HG03521 (cell line): Measurements from ENCODE around the gene PCDHA12.
"Not testable (repeated sequence)": the region's sequence is repeated elsewhere in the genome, so short reads cannot be mapped to it uniquely, and the experiment has no call there.

Experiments
- ATAC-seq: cut with Tn5 transposase; IDR thresholded peaks from one replicate; pipeline ENCODE4 v1.9.1; 2021; ENCODE audit warnings: mild to moderate bottlenecking, moderate library complexity; ENCODE audit not compliant: unreplicated experiment

Gene PCDHA12

DNA sequence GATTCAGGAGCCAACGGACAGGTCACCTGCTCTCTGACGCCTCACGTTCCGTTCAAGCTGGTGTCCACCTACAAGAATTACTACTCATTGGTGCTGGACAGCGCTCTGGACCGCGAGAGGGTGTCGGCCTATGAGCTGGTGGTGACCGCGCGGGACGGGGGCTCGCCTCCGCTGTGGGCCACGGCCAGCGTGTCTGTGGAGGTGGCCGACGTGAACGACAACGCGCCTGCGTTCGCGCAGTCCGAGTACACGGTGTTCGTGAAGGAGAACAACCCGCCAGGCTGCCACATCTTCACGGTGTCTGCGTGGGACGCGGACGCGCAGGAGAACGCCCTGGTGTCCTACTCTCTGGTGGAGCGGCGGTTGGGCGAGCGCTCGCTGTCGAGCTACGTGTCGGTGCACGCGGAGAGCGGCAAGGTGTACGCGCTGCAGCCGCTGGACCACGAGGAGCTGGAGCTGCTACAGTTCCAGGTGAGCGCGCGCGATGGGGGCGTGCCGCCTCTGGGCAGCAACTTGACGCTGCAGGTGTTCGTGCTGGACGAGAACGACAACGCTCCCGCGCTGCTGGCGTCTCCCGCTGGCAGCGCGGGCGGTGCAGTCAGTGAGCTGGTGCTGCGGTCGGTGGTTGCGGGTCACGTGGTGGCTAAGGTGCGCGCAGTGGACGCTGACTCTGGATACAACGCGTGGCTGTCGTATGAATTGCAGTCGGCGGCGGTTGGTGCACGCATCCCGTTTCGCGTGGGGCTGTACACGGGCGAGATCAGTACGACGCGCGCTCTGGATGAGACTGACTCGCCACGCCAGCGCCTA, 17.7 kb upstream of the PCDHA12 start:
- ATAC-seq, result no peak

DNA sequence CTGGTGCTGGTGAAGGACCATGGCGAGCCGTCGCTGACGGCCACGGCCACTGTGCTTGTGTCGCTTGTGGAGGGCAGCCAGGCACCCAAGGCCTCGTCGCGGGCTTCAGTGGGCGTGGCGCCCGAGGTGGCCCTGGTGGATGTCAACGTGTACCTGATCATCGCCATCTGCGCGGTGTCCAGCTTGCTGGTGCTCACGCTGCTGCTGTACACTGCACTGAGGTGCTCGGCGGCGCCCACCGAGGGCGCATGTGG, 17.2 kb upstream of the PCDHA12 start:
- no peak for ATAC-seq

DNA sequence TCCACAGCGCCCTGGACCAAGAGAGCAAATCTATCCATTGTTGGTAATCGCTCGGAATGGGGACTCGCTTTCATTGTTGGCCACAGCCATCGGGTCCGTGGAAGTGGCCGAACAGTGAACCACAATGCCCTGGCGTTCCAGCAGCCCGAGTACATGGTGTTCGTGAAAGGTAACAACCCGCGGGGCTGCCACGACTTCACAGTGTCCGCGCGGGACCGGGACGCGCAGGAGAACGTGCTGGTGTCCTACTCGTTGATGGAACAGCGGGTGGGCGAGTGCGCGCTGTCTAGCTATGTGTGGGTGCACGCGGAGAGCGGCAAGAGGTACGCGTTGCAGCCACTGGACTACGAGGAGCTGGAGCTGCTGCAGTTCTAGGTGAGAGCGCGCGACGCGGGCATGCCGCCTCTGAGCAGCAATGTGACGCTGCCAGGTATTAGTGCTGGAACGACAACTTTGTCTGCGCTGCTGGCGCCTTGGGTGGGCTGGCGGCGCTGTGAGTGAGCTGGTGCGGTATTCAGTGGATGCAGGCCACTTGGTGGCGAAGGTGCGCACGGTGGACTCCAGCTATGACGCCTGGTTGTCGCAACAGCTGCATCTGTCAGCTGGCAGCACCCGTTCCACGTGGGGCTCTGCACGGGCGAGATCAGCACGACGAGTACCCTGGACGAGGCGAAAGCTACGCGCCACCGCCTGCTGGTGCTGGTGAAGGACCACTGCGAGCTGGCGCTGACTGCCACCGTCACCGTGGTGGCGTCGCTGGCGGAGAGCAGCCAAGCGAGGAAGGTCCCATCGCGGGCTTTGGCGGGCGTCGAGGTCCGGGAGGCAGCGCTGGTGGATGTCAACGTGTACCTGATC, 12.4 kb upstream of the PCDHA12 start:
- ATAC-seq, result no peak

GRCh38 chr5:140868721-140869554, 6.2 kb upstream of the PCDHA12 start, which contains the start of gene PCDHA11:
Gene PCDHA11, plus strand, starts transcription at chr5:140868957. Its CDS starts 147 bp downstream, at chr5:140869104.
- ATAC-seq, result no peak

- ATAC-seq, result no peak
Measured at GRCh38 chr5:140869555-140869886, 5.6 kb upstream of the PCDHA12 start.

DNA sequence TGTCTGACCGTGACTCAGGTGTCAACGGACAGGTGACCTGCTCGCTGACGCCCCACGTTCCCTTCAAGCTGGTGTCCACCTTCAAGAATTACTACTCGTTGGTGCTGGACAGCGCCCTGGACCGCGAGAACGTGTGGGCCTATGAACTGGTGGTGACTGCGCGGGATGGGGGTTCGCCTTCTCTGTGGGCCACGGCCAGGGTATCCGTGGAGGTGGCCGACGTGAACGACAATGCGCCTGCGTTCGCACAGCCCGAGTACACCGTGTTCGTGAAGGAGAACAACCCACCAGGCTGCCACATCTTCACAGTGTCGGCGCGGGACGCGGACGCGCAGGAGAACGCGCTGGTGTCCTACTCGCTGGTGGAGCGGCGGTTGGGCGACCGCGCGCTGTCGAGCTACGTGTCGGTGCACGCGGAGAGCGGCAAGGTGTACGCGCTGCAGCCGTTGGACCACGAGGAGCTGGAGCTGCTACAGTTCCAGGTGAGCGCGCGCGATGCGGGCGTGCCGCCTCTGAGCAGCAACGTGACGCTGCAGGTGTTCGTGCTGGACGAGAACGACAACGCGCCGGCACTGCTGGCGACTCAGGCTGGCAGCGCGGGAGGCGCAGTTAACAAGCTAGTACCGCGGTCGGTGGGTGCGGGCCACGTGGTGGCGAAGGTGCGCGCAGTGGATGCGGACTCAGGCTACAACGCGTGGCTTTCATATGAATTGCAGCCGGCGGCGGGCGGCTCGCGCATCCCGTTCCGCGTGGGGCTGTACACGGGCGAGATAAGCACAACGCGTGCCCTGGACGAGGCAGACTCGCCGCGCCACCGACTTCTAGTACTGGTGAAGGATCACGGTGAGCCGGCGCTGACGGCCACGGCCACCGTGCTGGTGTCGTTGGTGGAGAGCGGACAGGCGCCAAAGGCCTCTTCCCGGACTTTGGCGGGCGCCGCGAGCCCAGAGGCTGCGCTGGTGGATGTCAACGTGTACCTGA, 4.6 kb upstream of the PCDHA12 start:
- ATAC-seq, result no peak

GRCh38 chr5:140876541-140877261, 1.6 kb downstream of the PCDHA12 start:
- not testable (repeated sequence) for ATAC-seq

DNA sequence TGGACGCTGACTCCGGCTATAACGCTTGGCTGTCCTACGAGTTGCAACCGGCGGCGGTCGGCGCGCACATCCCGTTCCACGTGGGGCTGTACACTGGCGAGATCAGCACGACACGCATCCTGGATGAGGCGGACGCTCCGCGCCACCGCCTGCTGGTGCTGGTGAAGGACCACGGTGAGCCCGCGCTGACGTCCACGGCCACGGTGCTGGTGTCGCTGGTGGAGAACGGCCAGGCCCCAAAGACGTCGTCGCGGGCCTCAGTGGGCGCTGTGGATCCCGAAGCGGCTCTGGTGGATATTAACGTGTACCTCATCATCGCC, 2.1 kb downstream of the PCDHA12 start:
- no peak for ATAC-seq

DNA sequence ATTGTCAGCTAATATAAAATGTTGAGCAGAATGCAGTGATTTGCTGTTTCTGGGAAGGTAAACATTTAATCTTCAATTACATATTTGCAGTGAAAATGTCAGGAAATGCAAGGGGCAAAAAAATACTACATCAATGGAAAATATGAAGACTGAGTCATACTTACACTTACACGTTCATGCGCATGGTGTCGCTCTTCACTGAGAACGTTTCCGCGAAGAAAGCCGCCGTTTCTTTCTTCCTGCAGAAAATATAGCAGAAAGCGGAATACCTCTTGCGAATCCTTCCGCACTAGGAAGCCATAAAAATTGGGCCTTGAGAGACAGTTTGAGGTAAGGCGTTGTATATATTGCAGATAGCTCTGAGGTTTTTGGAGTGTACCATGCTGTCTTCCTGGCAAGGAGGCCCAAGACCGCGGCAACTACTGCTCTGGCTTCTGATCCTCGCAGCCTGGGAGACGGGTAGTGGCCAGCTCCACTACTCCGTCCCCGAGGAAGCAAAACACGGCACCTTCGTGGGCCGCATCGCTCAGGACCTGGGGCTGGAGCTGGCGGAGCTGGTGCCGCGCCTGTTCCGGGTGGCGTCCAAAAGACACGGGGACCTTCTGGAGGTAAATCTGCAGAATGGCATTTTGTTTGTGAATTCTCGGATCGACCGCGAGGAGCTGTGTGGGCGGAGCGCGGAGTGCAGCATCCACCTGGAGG, 6.9 kb downstream of the PCDHA12 start, which contains the start of gene PCDHA13:
TSS of gene PCDHA13 (plus strand) at position 236 of the 702 bp plus-strand sequence. CDS start at position 381, 145 bp downstream.
- no peak for ATAC-seq

- no peak for ATAC-seq
Measured at GRCh38 chr5:140882591-140882899, 7.4 kb downstream of the PCDHA12 start.

GRCh38 chr5:140883373-140883772, 8.3 kb downstream of the PCDHA12 start:
- no peak for ATAC-seq

DNA sequence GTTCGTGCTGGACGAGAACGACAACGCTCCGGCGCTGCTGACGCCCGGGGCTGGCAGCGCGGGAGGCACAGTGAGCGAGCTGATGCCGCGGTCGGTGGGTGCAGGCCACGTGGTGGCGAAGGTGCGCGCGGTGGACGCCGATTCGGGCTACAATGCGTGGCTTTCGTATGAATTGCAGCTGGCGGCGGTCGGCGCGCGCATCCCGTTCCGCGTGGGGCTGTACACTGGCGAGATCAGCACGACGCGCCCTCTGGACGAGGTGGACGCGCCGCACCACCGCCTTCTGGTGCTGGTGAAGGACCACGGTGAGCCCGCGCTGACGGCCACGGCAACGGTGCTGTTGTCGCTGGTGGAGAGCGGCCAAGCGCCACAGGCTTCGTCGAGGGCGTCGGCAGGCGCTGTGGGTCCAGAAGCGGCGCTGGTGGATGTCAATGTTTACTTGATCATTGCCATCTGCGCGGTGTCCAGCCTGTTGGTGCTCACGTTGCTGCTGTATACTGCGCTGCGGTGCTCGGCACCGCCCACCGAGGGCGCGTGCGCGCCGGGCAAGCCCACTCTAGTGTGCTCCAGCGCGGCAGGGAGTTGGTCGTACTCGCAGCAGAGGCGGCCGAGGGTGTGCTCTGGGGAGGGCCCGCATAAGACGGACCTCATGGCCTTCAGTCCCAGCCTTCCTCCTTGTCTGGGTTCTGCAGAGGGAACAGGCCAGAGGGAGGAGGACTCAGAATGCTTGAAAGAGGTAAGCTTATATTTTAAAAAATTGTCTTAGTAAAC, 9.0 kb downstream of the PCDHA12 start:
- ATAC-seq, result no peak

DNA sequence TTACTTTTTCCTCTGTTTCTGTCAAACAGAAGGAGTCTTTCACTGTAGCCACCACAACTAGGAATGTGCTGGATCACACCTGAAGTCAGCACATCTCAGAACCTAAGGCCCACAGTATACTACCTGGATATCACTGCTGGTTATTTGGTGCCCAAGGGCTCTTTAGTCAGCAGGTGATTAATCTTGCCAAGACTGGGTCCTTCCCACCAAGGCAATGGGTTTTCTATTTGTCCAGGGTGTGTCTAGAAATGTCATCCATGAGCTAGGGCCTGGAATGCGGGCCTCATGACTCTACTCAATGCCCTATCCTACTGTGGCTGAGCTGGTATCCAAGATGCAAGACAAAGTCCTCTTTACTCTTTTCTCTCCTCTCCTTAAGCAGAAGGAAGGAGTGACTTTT, 41.2 kb downstream of the PCDHA12 start:
- ATAC-seq, result no peak

DNA sequence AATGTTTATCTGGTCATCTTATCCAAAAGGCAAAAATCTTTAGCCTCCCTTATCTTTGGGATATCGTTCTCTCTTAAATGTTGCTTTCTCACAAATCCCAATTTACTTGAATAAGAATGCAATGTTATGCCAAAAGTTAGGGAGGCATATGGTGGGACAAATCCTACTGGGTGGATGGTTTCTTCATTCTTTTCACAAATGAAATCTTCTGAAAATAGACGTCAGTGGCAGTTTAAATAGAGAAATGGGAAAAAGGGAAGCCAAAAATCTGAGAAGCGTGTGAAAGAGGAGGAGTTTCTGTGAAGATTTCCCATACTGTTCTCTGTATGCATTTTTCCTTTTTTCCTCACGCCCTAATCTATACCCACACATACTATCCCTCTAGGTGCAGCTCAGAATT, 48.5 kb downstream of the PCDHA12 start:
- ATAC-seq, result no peak

DNA sequence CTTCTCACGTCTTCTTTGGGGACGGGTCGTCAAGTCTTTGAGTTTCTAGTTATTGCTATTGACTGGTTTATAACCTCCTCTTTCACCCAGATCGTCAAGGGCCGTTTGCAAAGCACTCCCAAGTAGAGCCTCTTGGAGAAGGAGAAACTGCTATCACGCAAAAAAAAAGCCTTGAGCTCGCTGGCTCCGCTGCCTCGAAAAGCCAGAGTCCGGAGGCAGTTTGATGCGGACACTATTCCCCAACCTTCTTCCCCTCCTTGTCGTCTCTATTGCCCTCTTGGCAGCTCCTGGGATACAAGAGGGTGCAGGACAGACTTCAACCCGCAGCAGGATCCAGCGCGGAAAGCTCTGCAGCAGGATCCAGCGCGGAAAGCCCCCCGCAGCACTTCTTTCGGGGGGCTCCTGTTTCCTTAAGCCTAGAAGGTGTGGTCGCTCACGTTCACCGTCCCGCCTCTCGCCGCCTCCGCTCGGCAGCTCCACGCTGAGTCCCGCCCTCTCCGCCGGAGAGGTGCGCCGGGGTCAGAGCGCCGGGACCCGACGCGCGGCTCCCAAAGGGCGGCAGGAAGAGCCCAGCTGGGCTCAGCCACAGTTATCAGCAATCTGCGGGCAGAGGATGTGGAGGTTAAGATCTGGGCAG, 50.8 kb downstream of the PCDHA12 start, which contains the start of gene PCDHAC1:
TSS of gene PCDHAC1 (plus strand) at position 494 of the 637 bp plus-strand sequence. CDS start 594 bp downstream, outside the sequence.
- ATAC-seq, result no peak

- no peak for ATAC-seq
Measured at GRCh38 chr5:140926443-140927227, 51.5 kb downstream of the PCDHA12 start.

- no peak for ATAC-seq
Measured at GRCh38 chr5:140927228-140927573, 52.1 kb downstream of the PCDHA12 start.
